Parietal lobe (tissue), 2 donors: ENCODE data around the gene RPL34. TPM values are rescaled to one million over a fixed set of nuclear protein-coding genes. Genes with fewer than 3 reads are reported as not detected.

Source experiments
- small RNA-seq: library from RNA; depleted of rRNA; stranded (forward); fragments of <200 nt; gene quantifications from one replicate; pipeline ENCODE3, GENCODE V24; 2014; ENCODE audit warnings: low replicate concordance
- total RNA-seq: library from RNA; depleted of rRNA; stranded (reverse); fragments of >200 nt; gene quantifications from one replicate; pipeline ENCODE4 v1.2.3, GENCODE V29; 2014

Gene RPL34
- 881 TPM for total RNA-seq

GRCh38 chr4:108620101-108620932 lies at the start of gene RPL34:
Gene RPL34, plus strand, starts transcription at chr4:108620576. Its CDS starts 1,384 bp downstream, at chr4:108621960.

DNA sequence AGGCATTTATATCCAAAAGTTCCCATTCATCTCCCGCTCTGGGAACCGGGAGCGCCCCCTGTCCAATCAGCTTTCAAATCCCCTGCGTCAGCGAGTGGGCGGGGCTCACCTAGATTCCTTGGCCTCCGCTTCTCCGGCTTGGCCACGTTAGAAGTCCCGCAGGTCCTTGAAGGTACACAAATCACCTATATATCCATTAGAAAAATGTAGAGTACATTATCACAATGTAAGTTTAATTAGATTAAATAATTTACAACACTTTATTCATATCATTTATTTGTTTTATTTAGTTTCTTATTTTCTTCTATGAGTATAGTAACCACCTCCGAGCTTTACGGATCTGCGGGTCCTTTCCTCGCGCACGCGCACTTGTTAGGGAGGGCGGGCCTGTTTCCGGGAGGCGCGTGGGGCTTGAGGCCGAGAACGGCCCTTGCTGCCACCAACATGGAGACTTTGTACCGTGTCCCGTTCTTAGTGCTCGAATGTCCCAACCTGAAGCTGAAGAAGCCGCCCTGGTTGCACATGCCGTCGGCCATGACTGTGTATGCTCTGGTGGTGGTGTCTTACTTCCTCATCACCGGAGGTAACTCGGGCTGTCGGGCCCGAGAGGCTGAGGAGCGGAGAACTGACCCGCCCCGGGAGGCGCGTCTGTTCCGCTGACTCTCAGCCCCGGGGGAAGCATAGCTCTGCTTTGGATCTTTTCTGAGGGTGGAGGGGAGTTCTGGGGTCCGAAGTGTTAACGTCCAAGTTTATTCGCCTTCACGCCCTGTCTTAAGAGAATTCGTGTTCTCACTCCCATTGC lies 30.0 kb downstream of the RPL34 start, which contains the start of gene OSTC:
OSTC (plus strand) TSS at position 388 of the 802 bp plus-strand sequence; CDS start at position 445, 57 bp downstream.

Small RNA genes within 50 kb of the gene (small RNA-seq; reads per million reads assigned to genes)
- gene RNU6-431P: not detected

Other genes starting within 250 kb of the RPL34 start
- 40.4 TPM for gene OSTC, start 30.0 kb downstream of the RPL34 start, total RNA-seq
- gene ETNPPL, start 142.5 kb downstream of the RPL34 start, total RNA-seq: not detected